Ovary (tissue), 3 donors: ENCODE results near the gene CDNF.

Experiments
- EP300 ChIP-seq: sonication (generic); formaldehyde crosslinking; IDR thresholded peaks from one replicate; pipeline ENCODE4 v1.6.1; 2017; ENCODE audit warnings: antibody characterized with exemption
- POLR2A ChIP-seq: fragments of 450-650 bp; IDR thresholded peaks from one replicate; pipeline ENCODE4 v1.6.1; 2017; ENCODE audit warnings: antibody characterized with exemption, mild to moderate bottlenecking, moderate library complexity
- TF ChIP-seq, protein P1 (sequence below), 3 donors: fragments of 450-650 bp in 2 of 3; fragments of 200-600 bp in 1 of 3; IDR thresholded peaks; one replicate each; pipeline versions ENCODE4 v1.5.1 to v1.8.0; 2016 to 2022; ENCODE audit warnings: antibody characterized with exemption in 3 of 3, mild to moderate bottlenecking in 1 of 3
- donor health status: DM: no; HTN: no; CAD: no.

DNA sequence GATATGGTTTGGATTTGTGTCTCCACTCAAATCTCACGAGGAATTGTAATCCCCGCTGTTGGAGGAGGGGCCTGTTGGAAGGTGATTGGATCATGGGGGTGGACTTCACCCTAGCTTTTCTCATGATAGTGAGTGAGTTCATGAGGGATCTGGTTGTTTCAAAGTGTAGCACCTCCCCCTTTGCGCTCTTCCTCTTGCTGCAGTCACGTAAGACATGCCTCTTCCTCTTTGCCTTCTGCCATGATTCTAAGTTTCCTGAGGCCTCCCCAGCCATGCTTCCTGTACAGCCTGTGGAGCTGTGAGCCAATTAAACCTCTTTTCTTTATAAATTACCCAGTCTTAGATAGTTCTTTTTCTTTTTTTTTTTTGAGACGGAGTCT is 17.1 kb downstream of the CDNF start:
- TF ChIP-seq, protein P1, sequence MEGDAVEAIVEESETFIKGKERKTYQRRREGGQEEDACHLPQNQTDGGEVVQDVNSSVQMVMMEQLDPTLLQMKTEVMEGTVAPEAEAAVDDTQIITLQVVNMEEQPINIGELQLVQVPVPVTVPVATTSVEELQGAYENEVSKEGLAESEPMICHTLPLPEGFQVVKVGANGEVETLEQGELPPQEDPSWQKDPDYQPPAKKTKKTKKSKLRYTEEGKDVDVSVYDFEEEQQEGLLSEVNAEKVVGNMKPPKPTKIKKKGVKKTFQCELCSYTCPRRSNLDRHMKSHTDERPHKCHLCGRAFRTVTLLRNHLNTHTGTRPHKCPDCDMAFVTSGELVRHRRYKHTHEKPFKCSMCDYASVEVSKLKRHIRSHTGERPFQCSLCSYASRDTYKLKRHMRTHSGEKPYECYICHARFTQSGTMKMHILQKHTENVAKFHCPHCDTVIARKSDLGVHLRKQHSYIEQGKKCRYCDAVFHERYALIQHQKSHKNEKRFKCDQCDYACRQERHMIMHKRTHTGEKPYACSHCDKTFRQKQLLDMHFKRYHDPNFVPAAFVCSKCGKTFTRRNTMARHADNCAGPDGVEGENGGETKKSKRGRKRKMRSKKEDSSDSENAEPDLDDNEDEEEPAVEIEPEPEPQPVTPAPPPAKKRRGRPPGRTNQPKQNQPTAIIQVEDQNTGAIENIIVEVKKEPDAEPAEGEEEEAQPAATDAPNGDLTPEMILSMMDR (IDR thresholded peaks at IDR 0.05): no peak
- TF ChIP-seq POLR2A: no peak
- no peak for TF ChIP-seq EP300
